ENCODE data around the gene CEND1. TPM values are rescaled to one million over a fixed set of nuclear protein-coding genes. Genes with fewer than 3 reads are reported as not detected.
A peak's percentile ranks its signal among the peaks of the same experiment; 100 is the strongest.

The CEND1 gene
- total and polyA plus RNA-seq, 2 of the 13 experiments (the other 11 are each of a cell fraction or from before 2014, with no cell fraction given) = not detected

GRCh38 chr11:776561-777287, 13.2 kb downstream of the CEND1 start (continued):
- TF ChIP-seq MNT (IDR thresholded peaks at IDR 0.05) = no peak
- TF ChIP-seq, protein P1, sequence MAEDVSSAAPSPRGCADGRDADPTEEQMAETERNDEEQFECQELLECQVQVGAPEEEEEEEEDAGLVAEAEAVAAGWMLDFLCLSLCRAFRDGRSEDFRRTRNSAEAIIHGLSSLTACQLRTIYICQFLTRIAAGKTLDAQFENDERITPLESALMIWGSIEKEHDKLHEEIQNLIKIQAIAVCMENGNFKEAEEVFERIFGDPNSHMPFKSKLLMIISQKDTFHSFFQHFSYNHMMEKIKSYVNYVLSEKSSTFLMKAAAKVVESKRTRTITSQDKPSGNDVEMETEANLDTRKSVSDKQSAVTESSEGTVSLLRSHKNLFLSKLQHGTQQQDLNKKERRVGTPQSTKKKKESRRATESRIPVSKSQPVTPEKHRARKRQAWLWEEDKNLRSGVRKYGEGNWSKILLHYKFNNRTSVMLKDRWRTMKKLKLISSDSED (CRISPR knock-in tag; IDR thresholded peaks at IDR 0.05) = no peak; the same call in 1 of the 2 replicates
- no peak for TF ChIP-seq NCOR1 (IDR thresholded peaks at IDR 0.05; ENCODE audit: borderline replicate concordance, low read length)
- TF ChIP-seq ZNF570 (CRISPR knock-in tag; IDR thresholded peaks at IDR 0.05; ENCODE audit: borderline replicate concordance) = no peak
- TF ChIP-seq, protein P2, sequence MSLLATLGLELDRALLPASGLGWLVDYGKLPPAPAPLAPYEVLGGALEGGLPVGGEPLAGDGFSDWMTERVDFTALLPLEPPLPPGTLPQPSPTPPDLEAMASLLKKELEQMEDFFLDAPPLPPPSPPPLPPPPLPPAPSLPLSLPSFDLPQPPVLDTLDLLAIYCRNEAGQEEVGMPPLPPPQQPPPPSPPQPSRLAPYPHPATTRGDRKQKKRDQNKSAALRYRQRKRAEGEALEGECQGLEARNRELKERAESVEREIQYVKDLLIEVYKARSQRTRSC (CRISPR knock-in tag; IDR thresholded peaks at IDR 0.05; ENCODE audit: low read depth) = 0 out of 2 replicates have a peak, but pooled peaks have one; percentile 42
- TF ChIP-seq NFIC (IDR thresholded peaks at IDR 0.05; ENCODE audit: low read length) = no peak
- no peak for TF ChIP-seq ZNF12 (CRISPR knock-in tag; IDR thresholded peaks at IDR 0.05)
- TF ChIP-seq NFIB (CRISPR knock-in tag; IDR thresholded peaks at IDR 0.05; ENCODE audit: borderline replicate concordance) = no peak
- TF ChIP-seq ATAD3A (CRISPR knock-in tag; IDR thresholded peaks at IDR 0.05) = no peak
- no peak for TF ChIP-seq ZNF24 (IDR thresholded peaks at IDR 0.05)
- no peak for TF ChIP-seq PPARG (CRISPR knock-in tag; conservative IDR thresholded peaks at IDR 0.05)
- no peak for TF ChIP-seq NCOA5 (CRISPR knock-in tag; IDR thresholded peaks at IDR 0.05)
- no peak for TF ChIP-seq HNRNPH1 (optimal IDR thresholded peaks at IDR 0.05; ENCODE audit: low read depth, low read length)
- no peak for TF ChIP-seq NKX3-1 (CRISPR knock-in tag; IDR thresholded peaks at IDR 0.05)
- no peak for TF ChIP-seq GRHL1 (CRISPR knock-in tag; conservative IDR thresholded peaks at IDR 0.05)
- no peak for TF ChIP-seq ZNF710 (CRISPR knock-in tag; IDR thresholded peaks at IDR 0.05; ENCODE audit: borderline replicate concordance)

Data from HepG2 (cell line).